Kasumi-1 (cell line): ENCODE data around the gene GARS1.
"Not testable (repeated sequence)": the region's sequence is repeated elsewhere in the genome, so short reads cannot be mapped to it uniquely, and the experiment has no call there.

ENCODE experiments used
- DNase-seq, 2 experiments: peaks; one replicate each; lab custom pipeline; 2025; lab: John Stamatoyannopoulos, UW

Gene GARS1

GRCh38 chr7:30575910-30576309, 18.8 kb upstream of the GARS1 start:
- DNase-seq, result peak; percentile 10 to 12

GRCh38 chr7:30583181-30583580, 11.5 kb upstream of the GARS1 start:
- no peak for DNase-seq

- DNase-seq, result no peak
Measured at GRCh38 chr7:30584415-30584814, 10.3 kb upstream of the GARS1 start.

- DNase-seq, result no peak
Measured at GRCh38 chr7:30584965-30585364, 9.7 kb upstream of the GARS1 start.

- no peak for DNase-seq
Measured at GRCh38 chr7:30585675-30586074, 9.0 kb upstream of the GARS1 start.

GRCh38 chr7:30587547-30587946, 7.1 kb upstream of the GARS1 start:
- not testable (repeated sequence) for DNase-seq

- no peak for DNase-seq
Measured at GRCh38 chr7:30589111-30589510, 5.6 kb upstream of the GARS1 start.

- DNase-seq, result peak; percentile 73 to 80
Measured at GRCh38 chr7:30594048-30594539, 584 bp upstream of the GARS1 start.

GRCh38 chr7:30595436-30596013, 847 bp downstream of the GARS1 start:
- DNase-seq, result peak; percentile 34 to 52

- peak; percentile 61 to 83 for DNase-seq
Measured at GRCh38 chr7:30596014-30596641, 1.4 kb downstream of the GARS1 start.

GRCh38 chr7:30596721-30597120, 2.0 kb downstream of the GARS1 start:
- DNase-seq, result no peak

GRCh38 chr7:30598121-30598876, 3.6 kb downstream of the GARS1 start:
- DNase-seq, result no peak

- DNase-seq, result no peak
Measured at GRCh38 chr7:30604901-30605300, 10.2 kb downstream of the GARS1 start.

GRCh38 chr7:30605832-30606231, 11.2 kb downstream of the GARS1 start:
- no peak for DNase-seq

- DNase-seq, result no peak
Measured at GRCh38 chr7:30612658-30613265, 18.1 kb downstream of the GARS1 start.

- no peak for DNase-seq
Measured at GRCh38 chr7:30613366-30614325, 19.0 kb downstream of the GARS1 start.

- no peak for DNase-seq
Measured at GRCh38 chr7:30616318-30616717, 21.6 kb downstream of the GARS1 start.

- no peak for DNase-seq
Measured at GRCh38 chr7:30617359-30617758, 22.7 kb downstream of the GARS1 start.

GRCh38 chr7:30618080-30618676, 23.5 kb downstream of the GARS1 start:
- DNase-seq, result no peak

- DNase-seq, result no peak
Measured at GRCh38 chr7:30618961-30619360, 24.3 kb downstream of the GARS1 start.

- no peak for DNase-seq
Measured at GRCh38 chr7:30625283-30625682, 30.6 kb downstream of the GARS1 start.
